Measurements from ENCODE around the gene ZNF507. TPM values are rescaled to one million over a fixed set of nuclear protein-coding genes. Genes with fewer than 3 reads are reported as not detected.

ZNF507 gene
- total RNA-seq, 1 experiment from 2014 or later = 31.1 TPM

GRCh38 chr19:32401992-32402391 lies 56.6 kb downstream of the ZNF507 start:
- Mint-ChIP-seq H3K36me3 (ENCODE audit: insufficient read depth in 1 of 3, low read depth in 3 of 3) (peaks cover 0 to 4% (median 0%) of the 10 kb centered on the region in 3 experiments; a peak in 3 of 7 replicates), H3K4me1 (peaks cover 21 to 24% of the 10 kb centered on the region in 2 experiments), H3K9me3 (no peaks in the 10 kb centered on the region), H3K27me3 (ENCODE audit: low read depth) (no peaks in the 10 kb centered on the region), H3K27ac (peak overlapping the region in 1 of 3 experiments; percentile 56; a peak in 1 of 7 replicates), H3K4me3 (no peak overlapping the region)
- no peak for DNase-seq
- Histone ChIP-seq H3K4me2 (ENCODE audit: insufficient read depth, insufficient read length, low read length) (no peak overlapping the region), H2BK12ac (ENCODE audit: insufficient read length, low read depth, low read length) (no peak overlapping the region), H4K5ac (ENCODE audit: insufficient read length, low read depth, low read length) (no peak overlapping the region), H2BK5ac (ENCODE audit: insufficient read length, low read length) (no peak overlapping the region), H4K8ac (replicated peaks; ENCODE audit: insufficient read length, low read depth, low read length) (no peak overlapping the region), H4K91ac (ENCODE audit: insufficient read length, low read depth, low read length) (no peak overlapping the region), H3K14ac (ENCODE audit: insufficient read depth, low read length) (no peak overlapping the region), H3K79me1 (ENCODE audit: insufficient read depth, low read depth, low read length, poor library complexity, severe bottlenecking) (no peaks in the 10 kb centered on the region), H3K56ac (ENCODE audit: insufficient read length, low read depth, low read length) (no peak overlapping the region), H2BK15ac (ENCODE audit: low read depth, low read length) (no peak overlapping the region), H2AK5ac (ENCODE audit: insufficient read length, low read length) (no peak overlapping the region), H3K27ac (ENCODE audit: insufficient read length, low read depth, low read length) (no peak overlapping the region), H2BK20ac (ENCODE audit: low read depth, low read length, poor library complexity, severe bottlenecking) (no peak overlapping the region), H3K4ac (ENCODE audit: low read depth, low read length) (no peak overlapping the region), H4K20me1 (ENCODE audit: control insufficient read depth, insufficient read depth, insufficient read length) (no peaks in the 10 kb centered on the region), H3T11ph (ENCODE audit: low read length) (no peak overlapping the region), H3K23me2 (ENCODE audit: insufficient read length, low read depth, low read length, poor library complexity, severe bottlenecking) (peaks cover 8% of the 10 kb centered on the region), H3K4me1 (ENCODE audit: insufficient read depth, low read length) (peaks cover 7% of the 10 kb centered on the region; the same call in 1 of the 2 replicates), H3K9ac (ENCODE audit: extremely low read depth, insufficient read length, low read length) (no peak overlapping the region), H3K27me3 (ENCODE audit: insufficient read depth, low read length) (no peaks in the 10 kb centered on the region), H3K23ac (ENCODE audit: insufficient read length, low read depth, low read length) (no peak overlapping the region), H2BK120ac (ENCODE audit: low read depth, low read length, poor library complexity, severe bottlenecking) (no peak overlapping the region), H2AFZ (ENCODE audit: low read length) (no peak overlapping the region), H3K18ac (ENCODE audit: insufficient read length, low read depth, low read length) (no peak overlapping the region), H3K9me3 (ENCODE audit: control insufficient read depth, low read depth, low read length) (no peaks in the 10 kb centered on the region), H3K79me2 (ENCODE audit: insufficient read depth, low read length) (peaks cover 2% of the 10 kb centered on the region; the same call in 1 of the 2 replicates)
- no peak for TF ChIP-seq CTCF (conservative IDR thresholded peaks at IDR 0.05)
- WGBS (ENCODE audit: extremely low coverage, insufficient read length, low lambda C conversion rate) = no CpG with 5 or more reads among the region's 1 CpG

Data from H9 (cell line).